Spleen (tissue), 11 donors: ENCODE results near the gene INF2. TPM values are rescaled to one million over a fixed set of nuclear protein-coding genes. Genes with fewer than 3 reads are reported as not detected.
A peak's percentile ranks its signal among the peaks of the same experiment; 100 is the strongest.

Source experiments
- DNase-seq: peaks from one replicate; pipeline ENCODE4 v3.0.0-alpha.2; 2020
- H3K27ac ChIP-seq, 8 donors: fragments of 200-600 bp; sonication (generic) in 7 of 8; 1 replicate in 4 of 8; 2 replicates in 4 of 8; pipeline versions ENCODE4 v1.5.0 to v1.8.0; 2016 to 2021; ENCODE audit warnings: inconsistent platforms in 4 of 8, mild to moderate bottlenecking in 4 of 8, moderate library complexity in 1 of 8
- H3K27me3 ChIP-seq, 7 donors: fragments of 200-600 bp; sonication (generic) in 6 of 7; replicated peaks in 1 of 7; 1 replicate in 4 of 7; 2 replicates in 3 of 7; pipeline versions ENCODE4 v1.5.0 to v1.8.0; 2016 to 2021; ENCODE audit warnings: inconsistent platforms in 3 of 7, mild to moderate bottlenecking in 1 of 7
- H3K36me3 ChIP-seq, 6 donors: fragments of 200-600 bp; sonication (generic) in 5 of 6; 1 replicate in 4 of 6; 2 replicates in 2 of 6; pipeline versions ENCODE4 v1.5.0 to v1.8.0; 2016 to 2021; ENCODE audit warnings: inconsistent platforms in 2 of 6
- H3K4me1 ChIP-seq, 6 donors: fragments of 200-600 bp; sonication (generic) in 5 of 6; 1 replicate in 3 of 6; 2 replicates in 3 of 6; pipeline versions ENCODE4 v1.5.0 to v1.8.0; 2016 to 2021; ENCODE audit warnings: inconsistent platforms in 3 of 6
- H3K4me3 ChIP-seq, 8 donors: fragments of 200-600 bp; sonication (generic) in 7 of 8; 1 replicate in 4 of 8; 2 replicates in 4 of 8; pipeline versions ENCODE4 v1.5.0 to v1.8.0; 2016 to 2021; ENCODE audit warnings: inconsistent platforms in 4 of 8, mild to moderate bottlenecking in 4 of 8, moderate library complexity in 2 of 8
- H3K9me3 ChIP-seq, 8 donors: fragments of 200-600 bp; sonication (generic) in 7 of 8; 1 replicate in 4 of 8; 2 replicates in 4 of 8; pipeline versions ENCODE4 v1.5.0 to v1.8.0; 2016 to 2021; ENCODE audit warnings: inconsistent platforms in 4 of 8
- POLR2A ChIP-seq, 3 donors: fragments of 450-650 bp; IDR thresholded peaks; one replicate each; pipeline ENCODE4 v1.5.1; 2017; ENCODE audit warnings: antibody characterized with exemption in 3 of 3, mild to moderate bottlenecking in 1 of 3
- POLR2AphosphoS5 ChIP-seq, 3 donors: sonication (generic); formaldehyde crosslinking; IDR thresholded peaks; one replicate each; pipeline ENCODE4 v1.5.1; 2017; ENCODE audit warnings: antibody characterized with exemption in 3 of 3
- WGBS, 5 donors: extraction: QIAGEN DNeasy Blood & Tissue Kit in 3 of 5; methylation state at CpG; one replicate each; pipeline versions ENCODE4 v1.1.5 to v1.1.7; 2013 to 2018; 5-methylcytosine and 5-hydroxymethylcytosine counted together
- intact Hi-C: fragments of 100-400 bp; cut with DNase I; formaldehyde crosslinking; loops from one replicate; pipeline ENCODE4 v1.15.0; 2023; ENCODE audit warnings: low total_unique reads
- microRNA-seq, 3 donors: library from miRNA; unstranded; fragments of <30 nt; microRNA quantifications; one replicate each; pipeline versions ENCODE4 to v1.1.0, GENCODE V29; 2019 to 2020
- polyA plus RNA-seq, 3 donors: library from polyadenylated mRNA; stranded (reverse); fragments of 200-250 nt; gene quantifications; one replicate each; pipeline ENCODE4 v1.2.1, GENCODE V29; 2013
- small RNA-seq, 4 donors: library from RNA; depleted of rRNA; stranded (forward); fragments of <200 nt; gene quantifications; one replicate each; pipeline ENCODE3, GENCODE V24; 2016
- total RNA-seq, 7 donors: library from RNA; depleted of rRNA in 3 of 7; stranded (reverse); fragments of >200 nt in 3 of 7; fragmentation: NEBNext Ultra II Directional in 4 of 7; extraction: Animal tissue kit (Norgen Biotek cat#: 25700) in 4 of 7; gene quantifications; one replicate each; pipeline versions ENCODE4 v1.1.0 to v1.2.1, GENCODE V29; 2016 to 2021
- TF ChIP-seq, protein P1 (sequence below), 11 experiments: fragments of 200-600 bp in 7 of 11; fragments of 450-650 bp in 4 of 11; sonication (generic) in 4 of 11; IDR thresholded peaks in 8 of 11; conservative IDR thresholded peaks in 3 of 11; 1 replicate in 7 of 11; 2 replicates in 4 of 11; pipeline versions ENCODE4 v1.4.0 to v1.8.0; 2016 to 2021; ENCODE audit warnings: antibody characterized with exemption in 11 of 11, inconsistent platforms in 4 of 11, mild to moderate bottlenecking in 1 of 11
- donor health status: healthy with polysubstance abuse.
- donor health status: DM: no; HTN: no; CAD: no; lungs with moderate emphysema.
- donor health status: DM: no; HTN: no; CAD: no.
- donor health status: Bipolar disorder and iron deficiency.
- donor health status: healthy.
- donor health status: DM: no; HTN: no; CAD: no.
- donor health status: DM: yes; HTN: yes; CAD: no.

The INF2 gene
- total and polyA plus RNA-seq, 10 donors: 56.6 to 120 (median 98.6) TPM

DNA sequence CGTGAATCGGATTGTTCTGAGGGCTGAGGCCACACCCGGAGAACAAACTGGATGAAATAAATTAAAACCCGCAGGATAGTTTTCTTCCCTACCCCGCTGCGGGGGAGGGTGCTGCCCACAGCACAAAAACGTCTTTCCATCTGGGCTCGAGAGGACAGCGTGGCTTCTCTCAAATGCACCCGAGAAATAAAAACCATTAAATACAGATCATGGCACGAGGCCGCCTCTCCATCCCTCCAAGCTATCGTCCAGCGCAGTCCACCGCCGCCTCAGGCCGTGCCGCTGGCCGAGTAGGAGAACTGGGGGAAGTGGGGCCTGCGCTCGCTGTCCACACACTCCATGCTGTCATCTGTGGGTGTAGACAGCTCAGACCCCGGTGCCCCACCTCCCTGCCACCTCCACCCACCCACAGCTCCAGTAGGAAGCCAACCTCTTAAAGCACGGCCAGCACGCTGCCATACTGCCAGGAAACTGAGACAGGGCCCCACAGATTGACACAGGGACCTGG is 80.7 kb downstream of the INF2 start:
- intact Hi-C loops: no loop called here
- TF ChIP-seq POLR2A (IDR thresholded peaks at IDR 0.05) (no peak), POLR2AphosphoS5 (IDR thresholded peaks at IDR 0.05) (no peak)
- TF ChIP-seq, protein P1, sequence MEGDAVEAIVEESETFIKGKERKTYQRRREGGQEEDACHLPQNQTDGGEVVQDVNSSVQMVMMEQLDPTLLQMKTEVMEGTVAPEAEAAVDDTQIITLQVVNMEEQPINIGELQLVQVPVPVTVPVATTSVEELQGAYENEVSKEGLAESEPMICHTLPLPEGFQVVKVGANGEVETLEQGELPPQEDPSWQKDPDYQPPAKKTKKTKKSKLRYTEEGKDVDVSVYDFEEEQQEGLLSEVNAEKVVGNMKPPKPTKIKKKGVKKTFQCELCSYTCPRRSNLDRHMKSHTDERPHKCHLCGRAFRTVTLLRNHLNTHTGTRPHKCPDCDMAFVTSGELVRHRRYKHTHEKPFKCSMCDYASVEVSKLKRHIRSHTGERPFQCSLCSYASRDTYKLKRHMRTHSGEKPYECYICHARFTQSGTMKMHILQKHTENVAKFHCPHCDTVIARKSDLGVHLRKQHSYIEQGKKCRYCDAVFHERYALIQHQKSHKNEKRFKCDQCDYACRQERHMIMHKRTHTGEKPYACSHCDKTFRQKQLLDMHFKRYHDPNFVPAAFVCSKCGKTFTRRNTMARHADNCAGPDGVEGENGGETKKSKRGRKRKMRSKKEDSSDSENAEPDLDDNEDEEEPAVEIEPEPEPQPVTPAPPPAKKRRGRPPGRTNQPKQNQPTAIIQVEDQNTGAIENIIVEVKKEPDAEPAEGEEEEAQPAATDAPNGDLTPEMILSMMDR (IDR thresholded peaks at IDR 0.05 in 8 of 11, conservative IDR thresholded peaks at IDR 0.05 in 3 of 11): no peak
- H3K27me3 ChIP-seq: no peaks in the 10 kb centered on the region
- 85 to 89% (median 88%) methylated on average over 24 of the region's 24 CpGs for WGBS, 5 donors
- peaks cover 0 to 59% (median 46%) of the 10 kb centered on the region in 6 donors for H3K36me3 ChIP-seq
- H3K4me3 ChIP-seq: no peak overlapping the region
- H3K4me1 ChIP-seq: peaks cover 13 to 46% (median 30%) of the 10 kb centered on the region in 6 donors
- DNase-seq: no peak
- no peak overlapping the region for H3K27ac ChIP-seq
- peaks cover 0 to 12% (median 6%) of the 10 kb centered on the region in 8 donors for H3K9me3 ChIP-seq

DNA sequence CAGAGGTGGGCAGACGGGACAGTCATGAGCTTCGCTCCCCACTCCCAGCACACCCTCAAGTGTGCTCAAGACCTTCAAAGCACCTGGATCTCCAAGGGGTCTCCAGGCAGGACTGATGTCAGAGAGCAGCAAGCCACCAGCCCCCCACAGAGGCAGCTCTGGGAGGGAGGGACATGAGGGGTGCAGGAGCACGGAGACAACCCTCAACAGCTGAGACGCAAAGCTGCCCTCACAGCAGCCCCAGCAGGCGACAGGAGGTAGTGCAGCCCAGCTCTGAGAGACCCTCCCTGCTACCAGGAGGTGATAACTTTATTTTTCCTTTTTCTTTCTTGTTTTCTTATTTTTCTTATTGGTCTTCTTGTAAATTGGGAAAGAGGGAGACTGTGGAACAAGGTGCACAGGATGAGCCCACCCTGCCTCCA is 81.4 kb downstream of the INF2 start:
- TF ChIP-seq POLR2A (IDR thresholded peaks at IDR 0.05) (no peak), POLR2AphosphoS5 (IDR thresholded peaks at IDR 0.05) (peak in 1 of 3 donors; percentile 13)
- TF ChIP-seq, protein P1 (IDR thresholded peaks at IDR 0.05 in 8 of 11, conservative IDR thresholded peaks at IDR 0.05 in 3 of 11): peak in 7 of 11 experiments; percentile 22 to 57 (median 46)
- Histone ChIP-seq H3K4me1 (peaks cover 13 to 46% (median 30%) of the 10 kb centered on the region in 6 donors), H3K27me3 (no peaks in the 10 kb centered on the region), H3K9me3 (peaks cover 0 to 12% (median 6%) of the 10 kb centered on the region in 8 donors), H3K36me3 (peaks cover 0 to 66% (median 51%) of the 10 kb centered on the region in 6 donors), H3K27ac (no peak overlapping the region), H3K4me3 (no peak overlapping the region)
- DNase-seq: no peak
- intact Hi-C loops: no loop called here
- 87 to 97% (median 94%) methylated on average over 5 of the region's 5 CpGs for WGBS, 5 donors

DNA sequence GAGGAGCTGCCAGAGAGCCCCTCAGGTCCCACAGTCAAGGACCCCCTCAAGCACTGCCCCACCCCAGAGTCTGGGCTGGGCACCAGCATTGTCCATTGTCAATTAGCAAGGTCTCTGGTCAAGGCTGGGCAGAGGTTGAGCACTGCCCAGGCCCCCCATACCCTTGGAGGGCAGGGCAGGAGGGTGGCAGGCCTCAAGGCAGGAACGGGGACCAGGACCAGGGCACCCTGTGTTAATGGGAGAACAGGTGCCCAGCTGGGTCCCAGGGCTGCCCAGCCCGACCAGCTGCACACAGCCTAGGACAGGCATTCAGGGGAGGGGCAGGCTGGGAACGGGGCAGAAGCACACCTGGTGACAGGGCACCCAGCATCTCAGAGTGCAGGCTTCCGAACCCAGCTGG is 82.0 kb downstream of the INF2 start:
- 92 to 100% (median 98%) methylated on average over 3 to 4 of the region's 4 CpGs for WGBS, 5 donors
- Histone ChIP-seq H3K27ac (no peak overlapping the region), H3K36me3 (peaks cover 0 to 71% (median 53%) of the 10 kb centered on the region in 6 donors), H3K4me1 (peaks cover 13 to 46% (median 30%) of the 10 kb centered on the region in 6 donors), H3K9me3 (peaks cover 0 to 9% (median 6%) of the 10 kb centered on the region in 8 donors), H3K27me3 (no peaks in the 10 kb centered on the region), H3K4me3 (no peak overlapping the region)
- no peak for DNase-seq
- TF ChIP-seq POLR2AphosphoS5 (IDR thresholded peaks at IDR 0.05) (peak in 1 of 3 donors; percentile 2), POLR2A (IDR thresholded peaks at IDR 0.05) (no peak)
- intact Hi-C loops: no loop called here

Small RNAs within 50 kb of the gene (microRNA-seq; reads per million reads assigned to microRNA genes)
- gene MIR4710: 0 to 1.1 (median 0) reads per million in 3 donors

Small RNAs within 50 kb of the gene (small RNA-seq; reads per million reads assigned to genes)
- gene MIR4710: 0 reads per million in 4 donors

Other genes with a start within 250 kb of the INF2 start
- gene C14orf180, start 109.9 kb upstream of the INF2 start, total RNA-seq: under 1 TPM in 2 of 7 donors, not detected in 5; 0.17 to 0.28 TPM
- under 1 TPM; 0.20 to 0.70 (median 0.28) TPM for gene C14orf180, start 109.9 kb upstream of the INF2 start, polyA plus RNA-seq
- not detected for gene TMEM179, start 84.8 kb upstream of the INF2 start, total RNA-seq
- gene TMEM179, start 84.8 kb upstream of the INF2 start, polyA plus RNA-seq: under 1 TPM in 1 of 3 donors, not detected in 2; 0.08 TPM
- 10 to 100 TPM in 1 of 7 donors, 1 to 10 TPM in 6; 2.7 to 11.7 (median 8.3) TPM for gene ADSS1, start 34.6 kb downstream of the INF2 start, total RNA-seq
- 1 to 10 TPM; 3.0 to 3.7 (median 3.2) TPM for gene ADSS1, start 34.6 kb downstream of the INF2 start, polyA plus RNA-seq
- 100 to 1,000 TPM in 3 of 7 donors, 10 to 100 TPM in 4; 56.7 to 198 (median 76.4) TPM for gene SIVA1, start 63.5 kb downstream of the INF2 start, total RNA-seq
- 100 to 1,000 TPM; 119 to 226 (median 184) TPM for gene SIVA1, start 63.5 kb downstream of the INF2 start, polyA plus RNA-seq
- 100 to 1,000 TPM; 107 to 184 (median 141) TPM for gene AKT1, start 106.1 kb downstream of the INF2 start, total RNA-seq
- gene AKT1, start 106.1 kb downstream of the INF2 start, polyA plus RNA-seq: 100 to 1,000 TPM in 1 of 3 donors, 10 to 100 TPM in 2; 56.2 to 114 (median 61.6) TPM
- 10 to 100 TPM in 1 of 7 donors, 1 to 10 TPM in 6; 4.2 to 11.5 (median 7.9) TPM for gene ZBTB42, start 111.5 kb downstream of the INF2 start, total RNA-seq
- gene ZBTB42, start 111.5 kb downstream of the INF2 start, polyA plus RNA-seq: 1 to 10 TPM in 2 of 3 donors, under 1 TPM in 1; 0.74 to 2.9 (median 1.1) TPM
- gene CEP170B, start 175.7 kb downstream of the INF2 start, total RNA-seq: 10 to 100 TPM in 1 of 7 donors, 1 to 10 TPM in 6; 5.2 to 12.6 (median 5.9) TPM
- gene CEP170B, start 175.7 kb downstream of the INF2 start, polyA plus RNA-seq: 1 to 10 TPM in 1 of 3 donors, under 1 TPM in 2; 0.58 to 3.8 (median 0.72) TPM
- gene PLD4, start 235.3 kb downstream of the INF2 start, total RNA-seq: 10 to 100 TPM in 6 of 7 donors, 1 to 10 TPM in 1; 5.4 to 30.2 (median 13.9) TPM
- 10 to 100 TPM; 25.8 to 31.3 (median 29.8) TPM for gene PLD4, start 235.3 kb downstream of the INF2 start, polyA plus RNA-seq